Ishikawa (cell line): Measurements from ENCODE around the gene KCTD7.

Experiments
- CEBPB ChIP-seq: IDR thresholded peaks from 2 replicates; pipeline ENCODE4 v1.6.1; 2012
- CREB1 ChIP-seq: IDR thresholded peaks from 2 replicates; pipeline ENCODE4 v1.6.1; 2012; ENCODE audit warnings: low read depth
- EGR1 ChIP-seq: IDR thresholded peaks from 2 replicates; pipeline ENCODE4 v1.6.1; 2012
- EP300 ChIP-seq: IDR thresholded peaks from 2 replicates; pipeline ENCODE4 v1.6.1; 2012; ENCODE audit warnings: borderline replicate concordance
- FOXM1 ChIP-seq: IDR thresholded peaks from 2 replicates; pipeline ENCODE4 v1.6.1; 2012; ENCODE audit warnings: low read depth, borderline replicate concordance
- NFIC ChIP-seq: IDR thresholded peaks from 2 replicates; pipeline ENCODE4 v1.6.1; 2012
- RAD21 ChIP-seq: IDR thresholded peaks from 2 replicates; pipeline ENCODE4 v1.6.1; 2012; ENCODE audit warnings: low read depth
- TAF1 ChIP-seq: IDR thresholded peaks from 2 replicates; pipeline ENCODE4 v1.6.1; 2012; ENCODE audit warnings: low read depth, mild to moderate bottlenecking
- TCF12 ChIP-seq: IDR thresholded peaks from 2 replicates; pipeline ENCODE4 v1.6.1; 2012; ENCODE audit warnings: low read depth
- TEAD4 ChIP-seq: IDR thresholded peaks from 2 replicates; pipeline ENCODE4 v1.6.1; 2012
- YY1 ChIP-seq: IDR thresholded peaks from 2 replicates; pipeline ENCODE4 v1.6.1; 2012; ENCODE audit warnings: low read depth
- ZBTB7A ChIP-seq: IDR thresholded peaks from 2 replicates; pipeline ENCODE4 v1.6.1; 2012; ENCODE audit warnings: low read depth
- TF ChIP-seq, protein P1 (sequence below): IDR thresholded peaks from 2 replicates; pipeline ENCODE4 v1.6.1; 2012
- TF ChIP-seq, protein P2 (sequence below): IDR thresholded peaks from 2 replicates; pipeline ENCODE4 v1.6.1; 2012; ENCODE audit warnings: low read depth, mild to moderate bottlenecking
- TF ChIP-seq, protein P3 (sequence below): IDR thresholded peaks from 2 replicates; pipeline ENCODE4 v1.6.1; 2012

KCTD7 gene

DNA sequence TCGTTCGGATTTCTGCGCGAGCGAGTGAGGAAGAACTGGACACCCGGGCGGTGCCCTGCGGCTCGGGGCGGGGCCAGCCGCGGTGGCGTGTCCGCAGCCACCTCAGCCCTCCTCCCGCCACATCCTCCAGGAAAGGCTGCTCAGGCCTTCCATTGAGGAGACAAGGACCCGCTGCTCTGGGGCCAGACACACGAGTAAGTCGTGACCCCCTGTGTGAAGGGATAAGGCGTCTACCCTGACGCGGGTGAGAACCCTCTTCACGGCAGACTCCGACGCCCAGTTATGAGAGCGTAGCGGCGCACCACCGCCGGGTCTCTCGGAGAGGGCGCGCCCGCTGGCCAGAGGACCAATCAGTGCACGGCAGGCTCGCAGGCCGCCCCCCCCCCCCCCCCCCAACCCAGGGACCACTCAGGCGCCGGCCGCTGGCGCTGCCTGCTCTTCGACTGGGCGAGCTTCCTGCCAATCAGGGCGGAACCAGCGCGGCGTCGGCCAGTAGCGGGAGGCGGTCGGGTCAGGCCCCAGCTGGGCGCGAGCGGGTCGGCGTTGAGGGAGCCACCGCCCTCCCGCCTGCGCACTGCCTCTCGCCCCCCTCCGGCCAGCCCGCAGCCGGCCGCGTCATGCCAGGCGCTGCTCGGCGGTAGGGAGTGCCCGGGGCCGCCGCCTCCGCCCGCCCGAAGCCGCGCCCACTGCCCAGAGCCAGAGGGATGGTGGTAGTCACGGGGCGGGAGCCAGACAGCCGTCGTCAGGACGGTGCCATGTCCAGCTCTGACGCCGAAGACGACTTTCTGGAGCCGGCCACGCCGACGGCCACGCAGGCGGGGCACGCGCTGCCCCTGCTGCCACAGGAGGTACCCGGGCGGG, at the start of gene KCTD7:
TSS of gene KCTD7 (plus strand) at position 521 of the 861 bp plus-strand sequence. CDS start at position 705, 184 bp downstream.
- TF ChIP-seq EP300 (no peak), CREB1 (0 out of 2 replicates have a peak, but pooled peaks have one; percentile 17), TEAD4 (no peak), RAD21 (no peak; the same call in 1 of the 2 replicates), EGR1 (peak; percentile 51; the same call in 1 of the 2 replicates), YY1 (peak; percentile 29), CEBPB (no peak), TCF12 (0 out of 2 replicates have a peak, but pooled peaks have one; percentile 21), TAF1 (peak; percentile 54), ZBTB7A (no peak), FOXM1 (no peak), NFIC (no peak)
- TF ChIP-seq, protein P1, sequence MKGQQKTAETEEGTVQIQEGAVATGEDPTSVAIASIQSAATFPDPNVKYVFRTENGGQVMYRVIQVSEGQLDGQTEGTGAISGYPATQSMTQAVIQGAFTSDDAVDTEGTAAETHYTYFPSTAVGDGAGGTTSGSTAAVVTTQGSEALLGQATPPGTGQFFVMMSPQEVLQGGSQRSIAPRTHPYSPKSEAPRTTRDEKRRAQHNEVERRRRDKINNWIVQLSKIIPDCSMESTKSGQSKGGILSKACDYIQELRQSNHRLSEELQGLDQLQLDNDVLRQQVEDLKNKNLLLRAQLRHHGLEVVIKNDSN, result no peak
- TF ChIP-seq, protein P2, sequence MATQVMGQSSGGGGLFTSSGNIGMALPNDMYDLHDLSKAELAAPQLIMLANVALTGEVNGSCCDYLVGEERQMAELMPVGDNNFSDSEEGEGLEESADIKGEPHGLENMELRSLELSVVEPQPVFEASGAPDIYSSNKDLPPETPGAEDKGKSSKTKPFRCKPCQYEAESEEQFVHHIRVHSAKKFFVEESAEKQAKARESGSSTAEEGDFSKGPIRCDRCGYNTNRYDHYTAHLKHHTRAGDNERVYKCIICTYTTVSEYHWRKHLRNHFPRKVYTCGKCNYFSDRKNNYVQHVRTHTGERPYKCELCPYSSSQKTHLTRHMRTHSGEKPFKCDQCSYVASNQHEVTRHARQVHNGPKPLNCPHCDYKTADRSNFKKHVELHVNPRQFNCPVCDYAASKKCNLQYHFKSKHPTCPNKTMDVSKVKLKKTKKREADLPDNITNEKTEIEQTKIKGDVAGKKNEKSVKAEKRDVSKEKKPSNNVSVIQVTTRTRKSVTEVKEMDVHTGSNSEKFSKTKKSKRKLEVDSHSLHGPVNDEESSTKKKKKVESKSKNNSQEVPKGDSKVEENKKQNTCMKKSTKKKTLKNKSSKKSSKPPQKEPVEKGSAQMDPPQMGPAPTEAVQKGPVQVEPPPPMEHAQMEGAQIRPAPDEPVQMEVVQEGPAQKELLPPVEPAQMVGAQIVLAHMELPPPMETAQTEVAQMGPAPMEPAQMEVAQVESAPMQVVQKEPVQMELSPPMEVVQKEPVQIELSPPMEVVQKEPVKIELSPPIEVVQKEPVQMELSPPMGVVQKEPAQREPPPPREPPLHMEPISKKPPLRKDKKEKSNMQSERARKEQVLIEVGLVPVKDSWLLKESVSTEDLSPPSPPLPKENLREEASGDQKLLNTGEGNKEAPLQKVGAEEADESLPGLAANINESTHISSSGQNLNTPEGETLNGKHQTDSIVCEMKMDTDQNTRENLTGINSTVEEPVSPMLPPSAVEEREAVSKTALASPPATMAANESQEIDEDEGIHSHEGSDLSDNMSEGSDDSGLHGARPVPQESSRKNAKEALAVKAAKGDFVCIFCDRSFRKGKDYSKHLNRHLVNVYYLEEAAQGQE, result no peak
- TF ChIP-seq, protein P3, sequence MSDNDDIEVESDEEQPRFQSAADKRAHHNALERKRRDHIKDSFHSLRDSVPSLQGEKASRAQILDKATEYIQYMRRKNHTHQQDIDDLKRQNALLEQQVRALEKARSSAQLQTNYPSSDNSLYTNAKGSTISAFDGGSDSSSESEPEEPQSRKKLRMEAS, result peak; percentile 80

DNA sequence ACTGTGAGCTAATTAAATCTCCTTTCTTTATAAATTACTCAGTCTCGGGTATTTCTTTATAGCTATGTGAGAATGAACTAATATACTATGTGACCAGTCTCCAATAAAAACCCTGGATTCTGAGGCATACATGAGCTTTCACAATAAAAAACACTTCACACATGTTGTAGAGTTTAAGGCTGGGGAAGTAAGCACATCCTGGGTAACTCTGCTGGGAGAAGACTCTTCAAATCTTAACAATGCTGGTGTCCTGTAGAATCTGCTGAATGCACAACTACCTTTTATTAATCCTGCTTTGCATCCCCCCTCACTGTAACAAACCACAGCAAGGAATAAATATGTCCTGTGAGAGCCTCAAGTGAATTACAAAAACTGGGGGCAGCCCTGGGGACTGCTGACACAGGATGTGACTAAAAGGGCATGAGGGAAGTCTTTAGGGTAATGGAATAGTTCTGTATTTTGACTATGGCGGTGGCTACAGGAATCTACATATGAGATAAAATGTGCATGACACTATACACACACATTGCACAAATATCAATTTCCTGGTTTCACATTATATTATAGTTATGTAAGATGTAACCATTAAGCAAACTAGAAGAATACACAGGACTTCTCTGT, 45.1 kb upstream of the KCTD7 start:
- TF ChIP-seq, protein P3, result no peak
- TF ChIP-seq NFIC, result no peak
- TF ChIP-seq EP300, result no peak
- no peak for TF ChIP-seq EGR1
- no peak for TF ChIP-seq ZBTB7A
- TF ChIP-seq TEAD4, result no peak
- TF ChIP-seq, protein P1, result no peak
- TF ChIP-seq YY1, result no peak
- TF ChIP-seq FOXM1, result no peak
- TF ChIP-seq RAD21, result no peak
- no peak for TF ChIP-seq TCF12
- TF ChIP-seq, protein P2, result no peak
- no peak for TF ChIP-seq CEBPB
- TF ChIP-seq CREB1, result no peak
- TF ChIP-seq TAF1, result no peak

DNA sequence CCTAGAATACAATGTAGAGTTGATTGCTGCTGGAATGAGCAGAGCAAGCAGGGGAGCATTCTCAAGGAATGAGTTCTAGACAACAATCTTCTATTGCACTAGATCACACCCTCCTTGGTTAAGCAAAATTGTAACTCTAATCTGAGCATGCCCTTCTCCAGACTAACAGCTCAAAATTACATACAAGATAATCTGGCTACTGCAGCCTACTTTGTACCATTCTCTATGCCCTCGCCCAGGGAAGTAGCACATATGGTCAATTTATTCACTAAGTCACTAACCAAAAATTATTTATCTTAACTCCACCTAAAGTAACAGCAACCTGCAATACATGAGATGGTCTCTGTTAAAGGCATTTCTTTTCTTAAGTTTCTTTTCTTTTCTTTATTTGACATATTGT, 42.5 kb upstream of the KCTD7 start:
- TF ChIP-seq, protein P2, result no peak
- no peak for TF ChIP-seq TEAD4
- no peak for TF ChIP-seq EP300
- TF ChIP-seq TAF1, result no peak
- TF ChIP-seq CREB1, result no peak
- TF ChIP-seq YY1, result no peak
- TF ChIP-seq, protein P3, result no peak

DNA sequence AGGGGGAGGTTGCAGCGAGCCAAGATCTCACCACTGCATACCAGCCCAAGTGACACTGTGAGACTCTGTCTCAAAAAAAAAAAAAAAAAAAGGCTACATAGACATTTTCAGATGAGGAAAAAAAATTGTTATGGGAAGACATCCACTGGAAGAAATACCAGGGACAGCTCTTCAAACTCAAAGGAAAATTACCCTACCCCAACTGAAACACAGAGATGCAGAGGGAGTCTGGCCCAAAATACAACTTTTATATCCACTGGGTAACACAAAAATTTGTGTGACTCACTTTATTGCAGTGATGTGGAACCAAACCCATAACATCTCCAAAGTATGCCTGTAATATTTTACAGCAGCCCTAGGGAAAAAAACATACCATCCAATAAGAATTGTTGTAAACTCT, 40.5 kb upstream of the KCTD7 start:
- TF ChIP-seq, protein P2, result 0 out of 2 replicates have a peak, but pooled peaks have one; percentile 19
